ENCODE results near the gene FAM168B.

The FAM168B gene

DNA sequence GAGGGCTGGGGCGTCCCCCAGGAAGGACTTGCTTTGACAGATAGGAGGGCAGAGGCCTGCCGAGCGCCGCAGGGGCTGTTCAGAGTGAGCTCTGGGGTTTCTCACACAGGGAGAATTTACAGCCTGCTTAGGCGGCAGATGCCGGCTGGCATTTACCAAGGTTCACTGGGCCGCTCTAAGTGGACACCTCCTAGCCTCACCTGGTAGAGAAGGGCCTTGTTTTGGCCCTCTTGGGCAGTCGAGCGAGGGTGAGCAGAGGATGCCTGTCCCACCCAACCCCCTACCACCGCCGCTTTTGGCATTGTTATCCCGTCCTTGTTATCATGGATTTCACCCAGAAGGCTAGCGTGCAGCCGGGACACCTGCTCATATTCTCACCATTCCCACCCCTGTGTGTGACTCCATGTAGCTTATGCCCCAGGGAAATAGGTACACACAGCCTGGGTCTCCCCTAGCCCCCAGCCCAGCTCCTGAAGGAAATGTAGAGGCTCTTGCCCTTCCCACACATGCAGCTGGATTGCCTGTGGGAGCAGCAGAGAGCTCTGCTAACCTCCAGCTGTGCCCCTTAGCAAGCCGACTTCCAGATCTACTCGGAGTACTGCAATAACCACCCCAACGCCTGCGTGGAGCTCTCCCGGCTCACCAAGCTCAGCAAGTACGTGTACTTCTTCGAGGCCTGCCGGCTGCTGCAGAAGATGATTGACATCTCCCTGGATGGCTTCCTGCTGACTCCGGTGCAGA is 52.4 kb downstream of the FAM168B start:
- Histone ChIP-seq H3K4me1 (ENCODE audit: control insufficient read depth, insufficient read depth, low read length, poor library complexity, severe bottlenecking) (peaks cover 25% of the 10 kb centered on the region), H3K9me3 (ENCODE audit: control insufficient read depth, low read length) (no peaks in the 10 kb centered on the region), H3K4me3 (ENCODE audit: insufficient read depth, low read depth, low read length, poor library complexity, severe bottlenecking) (peak overlapping the region; percentile 51), H3K27ac (ENCODE audit: insufficient read depth, low read length, poor library complexity, severe bottlenecking) (no peak overlapping the region), H3K27me3 (replicated peaks; ENCODE audit: control insufficient read depth, insufficient read depth, low read length, poor library complexity, severe bottlenecking) (no peaks in the 10 kb centered on the region), H3K36me3 (ENCODE audit: control insufficient read depth, insufficient read depth, low read length) (no peaks in the 10 kb centered on the region)
- no peak for DNase-seq

DNA sequence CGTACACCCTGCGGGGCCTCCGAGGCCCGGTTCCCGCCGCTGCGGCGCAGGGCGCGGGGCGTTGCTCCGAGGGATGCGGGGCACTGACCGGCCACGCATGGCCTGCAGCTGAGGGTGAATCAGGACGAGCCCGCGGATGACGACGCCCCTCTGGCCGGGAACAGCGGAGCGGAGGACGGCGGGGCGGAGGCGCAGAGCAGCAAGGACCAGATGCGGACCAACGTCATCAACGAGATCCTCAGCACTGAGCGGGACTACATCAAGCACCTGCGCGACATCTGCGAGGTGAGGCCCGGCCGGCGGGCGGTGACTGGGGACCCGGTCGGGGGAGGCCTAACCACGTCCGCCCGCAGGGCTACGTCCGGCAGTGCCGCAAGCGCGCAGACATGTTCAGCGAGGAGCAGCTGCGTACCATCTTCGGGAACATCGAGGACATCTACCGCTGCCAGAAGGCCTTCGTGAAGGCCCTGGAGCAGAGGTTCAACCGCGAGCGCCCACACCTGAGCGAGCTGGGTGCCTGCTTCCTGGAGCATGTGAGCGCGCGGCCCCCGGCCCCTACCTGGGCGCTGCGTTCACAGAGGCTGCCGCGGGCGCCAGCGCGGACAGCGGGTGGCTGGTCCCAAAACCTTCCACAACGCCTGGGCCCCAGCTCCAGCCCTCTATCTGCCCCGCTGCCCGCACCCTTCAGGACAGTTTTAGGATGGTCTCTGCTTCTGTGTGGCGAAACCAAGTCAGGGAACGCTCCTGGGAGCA is 53.2 kb downstream of the FAM168B start:
- peaks cover 3% of the 10 kb centered on the region for H3K27me3 ChIP-seq (replicated peaks; ENCODE audit: control insufficient read depth, insufficient read depth, low read length, poor library complexity, severe bottlenecking)
- peak overlapping the region; percentile 51 for H3K4me3 ChIP-seq (ENCODE audit: insufficient read depth, low read depth, low read length, poor library complexity, severe bottlenecking)
- DNase-seq: no peak

DNA sequence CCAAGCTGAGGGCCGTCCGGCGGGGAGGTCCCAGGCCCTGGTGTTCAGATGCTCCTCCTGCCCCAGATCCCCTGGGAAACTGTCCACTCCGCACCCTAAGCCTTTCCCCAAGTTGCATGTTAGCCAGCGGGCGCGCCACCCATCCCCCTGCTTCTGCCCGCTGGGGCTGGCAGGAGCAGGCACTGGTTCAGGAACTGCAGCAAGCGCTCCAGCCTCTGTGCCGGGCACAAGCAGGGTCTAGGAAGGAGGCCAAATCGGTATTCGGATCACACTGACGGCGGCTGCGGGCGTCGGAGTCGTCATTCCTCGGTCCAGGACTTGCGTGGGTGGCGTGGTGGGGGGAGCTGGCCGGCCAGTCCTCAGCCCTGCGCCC is 53.7 kb downstream of the FAM168B start:
- Histone ChIP-seq H3K4me3 (ENCODE audit: insufficient read depth, low read depth, low read length, poor library complexity, severe bottlenecking) (peak overlapping the region; percentile 51), H3K4me1 (ENCODE audit: control insufficient read depth, insufficient read depth, low read length, poor library complexity, severe bottlenecking) (peaks cover 25% of the 10 kb centered on the region), H3K27me3 (replicated peaks; ENCODE audit: control insufficient read depth, insufficient read depth, low read length, poor library complexity, severe bottlenecking) (peaks cover 3% of the 10 kb centered on the region), H3K27ac (ENCODE audit: insufficient read depth, low read length, poor library complexity, severe bottlenecking) (no peak overlapping the region), H3K36me3 (ENCODE audit: control insufficient read depth, insufficient read depth, low read length) (no peaks in the 10 kb centered on the region), H3K9me3 (ENCODE audit: control insufficient read depth, low read length) (no peaks in the 10 kb centered on the region)
- no peak for DNase-seq

More for the DNA sequence above, 53.2 kb downstream of the FAM168B start:
- H3K9me3 ChIP-seq (ENCODE audit: control insufficient read depth, low read length): no peaks in the 10 kb centered on the region
- H3K27ac ChIP-seq (ENCODE audit: insufficient read depth, low read length, poor library complexity, severe bottlenecking): no peak overlapping the region
- H3K4me1 ChIP-seq (ENCODE audit: control insufficient read depth, insufficient read depth, low read length, poor library complexity, severe bottlenecking): peaks cover 25% of the 10 kb centered on the region
- H3K36me3 ChIP-seq (ENCODE audit: control insufficient read depth, insufficient read depth, low read length): no peaks in the 10 kb centered on the region

DNA sequence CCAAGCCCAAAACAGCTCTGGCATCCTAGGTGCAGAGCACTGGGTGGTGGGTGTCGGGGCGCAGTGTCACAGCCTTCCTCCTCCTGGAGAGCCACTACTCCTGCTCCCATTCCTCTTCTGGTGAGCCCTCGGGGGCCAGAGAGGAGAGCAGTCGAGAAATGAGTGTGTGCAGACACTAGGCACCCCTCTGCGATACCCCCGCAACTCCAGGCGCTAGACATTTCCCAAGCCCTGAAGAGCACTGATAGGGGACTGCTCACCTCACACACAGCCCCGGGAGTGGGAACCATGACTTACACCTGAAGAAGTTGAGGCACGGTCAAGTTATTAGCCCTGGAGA is 54.2 kb downstream of the FAM168B start:
- Histone ChIP-seq H3K4me1 (ENCODE audit: control insufficient read depth, insufficient read depth, low read length, poor library complexity, severe bottlenecking) (peaks cover 25% of the 10 kb centered on the region), H3K36me3 (ENCODE audit: control insufficient read depth, insufficient read depth, low read length) (no peaks in the 10 kb centered on the region), H3K9me3 (ENCODE audit: control insufficient read depth, low read length) (no peaks in the 10 kb centered on the region), H3K27me3 (replicated peaks; ENCODE audit: control insufficient read depth, insufficient read depth, low read length, poor library complexity, severe bottlenecking) (peaks cover 4% of the 10 kb centered on the region), H3K27ac (ENCODE audit: insufficient read depth, low read length, poor library complexity, severe bottlenecking) (no peak overlapping the region), H3K4me3 (ENCODE audit: insufficient read depth, low read depth, low read length, poor library complexity, severe bottlenecking) (no peak overlapping the region)
- DNase-seq: no peak

DNA sequence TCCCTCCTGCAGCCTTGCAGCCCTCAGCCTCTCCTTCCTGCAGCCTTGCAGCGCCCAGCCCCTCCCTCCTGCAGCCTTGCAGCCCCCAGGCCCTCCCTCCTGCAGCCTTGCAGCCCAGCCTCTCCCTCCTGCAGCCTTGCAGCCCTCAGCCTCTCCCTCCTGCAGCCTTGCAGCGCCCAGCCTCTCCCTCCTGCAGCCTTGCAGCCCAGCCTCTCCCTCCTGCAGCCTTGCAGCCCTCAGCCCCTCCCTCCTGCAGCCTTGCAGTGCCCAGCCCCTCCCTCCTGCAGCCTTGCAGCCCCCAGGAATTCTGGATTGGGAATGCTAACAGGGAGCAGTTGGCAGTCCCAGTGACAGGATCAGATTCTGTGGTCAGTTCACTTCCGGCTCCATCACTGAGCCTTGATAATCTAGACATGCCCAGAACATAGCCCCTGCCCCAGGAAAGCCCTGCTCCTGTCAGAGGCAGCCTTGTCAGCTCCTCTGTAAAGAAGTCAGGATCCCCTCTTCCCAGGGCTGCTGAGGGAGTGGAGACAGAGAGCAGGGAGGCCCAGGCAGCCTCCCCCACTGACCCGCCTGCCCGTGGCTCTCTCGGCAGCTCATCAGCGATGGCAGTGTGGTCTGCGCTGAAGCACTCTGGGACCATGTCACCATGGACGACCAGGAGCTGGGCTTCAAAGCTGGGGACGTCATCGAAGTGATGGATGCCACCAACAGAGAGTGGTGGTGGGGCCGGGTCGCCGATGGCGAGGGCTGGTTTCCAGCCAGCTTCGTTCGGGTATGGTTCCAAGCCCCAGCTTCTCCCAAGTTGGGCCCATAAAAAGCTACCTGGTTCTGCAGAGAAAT is 54.8 kb downstream of the FAM168B start:
- Histone ChIP-seq H3K4me1 (ENCODE audit: control insufficient read depth, insufficient read depth, low read length, poor library complexity, severe bottlenecking) (peaks cover 25% of the 10 kb centered on the region), H3K9me3 (ENCODE audit: control insufficient read depth, low read length) (no peaks in the 10 kb centered on the region), H3K27ac (ENCODE audit: insufficient read depth, low read length, poor library complexity, severe bottlenecking) (no peak overlapping the region), H3K27me3 (replicated peaks; ENCODE audit: control insufficient read depth, insufficient read depth, low read length, poor library complexity, severe bottlenecking) (peaks cover 6% of the 10 kb centered on the region), H3K4me3 (ENCODE audit: insufficient read depth, low read depth, low read length, poor library complexity, severe bottlenecking) (no peak overlapping the region), H3K36me3 (ENCODE audit: control insufficient read depth, insufficient read depth, low read length) (no peaks in the 10 kb centered on the region)
- no peak for DNase-seq

DNA sequence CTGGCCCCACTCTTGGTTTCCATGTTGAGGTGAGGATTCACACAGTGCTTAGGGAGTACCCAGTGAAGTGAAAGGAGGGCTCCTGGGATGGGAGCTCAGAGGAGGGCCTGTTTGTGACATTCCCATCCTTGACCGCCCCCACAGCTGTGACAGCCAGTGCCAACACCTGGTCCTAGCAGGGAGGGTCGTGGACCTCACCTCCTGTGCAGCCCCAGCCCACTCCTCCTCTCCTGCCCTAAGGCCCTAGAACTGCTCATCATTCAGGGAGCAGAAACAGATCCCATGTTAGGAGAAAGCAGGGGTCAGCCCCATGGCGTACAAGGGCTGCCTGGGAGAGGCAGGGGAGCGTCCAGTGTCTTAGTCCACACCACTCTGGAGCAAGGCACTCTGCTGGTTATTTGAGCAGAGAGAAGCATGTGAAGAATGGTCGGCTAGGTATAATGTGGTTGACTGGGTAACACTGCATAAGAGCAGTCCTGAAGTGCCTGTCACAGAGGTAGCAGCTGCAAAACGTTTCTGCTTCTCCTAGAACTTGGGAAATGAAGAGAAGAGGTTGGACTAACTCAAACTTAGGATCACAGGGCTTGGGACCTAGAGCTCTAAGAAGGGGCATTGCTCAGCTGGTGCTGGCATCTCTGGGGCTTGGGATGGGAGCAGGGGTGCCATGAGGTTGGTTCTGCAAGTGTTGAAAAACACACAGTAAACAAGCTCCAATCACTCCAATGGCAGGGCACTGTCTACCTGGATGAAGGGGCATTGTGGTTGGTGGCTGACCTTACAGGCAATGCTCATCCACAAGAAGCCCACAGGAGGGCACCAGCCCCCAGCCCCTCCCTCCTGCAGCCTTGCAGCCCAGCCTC is 55.6 kb downstream of the FAM168B start:
- DNase-seq: no peak
- Histone ChIP-seq H3K36me3 (ENCODE audit: control insufficient read depth, insufficient read depth, low read length) (no peaks in the 10 kb centered on the region), H3K27me3 (replicated peaks; ENCODE audit: control insufficient read depth, insufficient read depth, low read length, poor library complexity, severe bottlenecking) (peaks cover 6% of the 10 kb centered on the region)

DNA sequence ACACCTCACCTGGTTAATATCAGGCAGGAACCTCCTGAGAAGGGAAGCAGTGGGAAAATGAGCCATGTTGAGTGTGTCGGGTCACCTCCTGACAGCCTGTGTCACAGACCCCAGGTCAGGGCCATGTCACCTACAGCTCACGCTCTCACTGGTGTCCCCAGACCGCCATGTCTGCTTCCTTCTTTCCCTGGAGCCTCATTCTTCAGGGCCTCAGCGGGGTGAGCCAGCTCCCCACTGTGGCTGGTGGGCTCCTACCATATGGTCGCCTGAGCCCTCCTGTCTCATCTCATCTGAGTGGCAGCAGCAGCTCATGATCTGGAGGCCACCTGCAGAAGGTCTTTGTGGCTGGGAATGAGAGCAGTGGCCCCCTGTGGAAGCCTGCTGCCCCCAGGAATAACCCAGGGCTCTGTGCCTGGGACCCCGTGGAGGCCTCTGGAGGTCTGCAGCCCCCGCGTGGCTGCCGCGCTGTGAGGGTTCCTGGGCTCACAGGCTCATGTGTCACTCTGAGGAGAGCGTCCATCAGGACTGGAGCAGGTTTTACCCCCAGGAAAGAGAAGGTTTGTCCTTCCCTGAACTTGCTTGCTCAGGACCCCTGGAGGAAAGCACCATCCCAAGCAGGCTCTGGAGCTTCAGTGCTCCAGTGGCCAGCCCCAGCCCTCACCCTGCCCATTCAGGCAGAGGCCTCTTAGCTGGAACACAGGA is 56.4 kb downstream of the FAM168B start:
- peaks cover 6% of the 10 kb centered on the region for H3K27me3 ChIP-seq (replicated peaks; ENCODE audit: control insufficient read depth, insufficient read depth, low read length, poor library complexity, severe bottlenecking)
- peaks cover 23% of the 10 kb centered on the region for H3K4me1 ChIP-seq (ENCODE audit: control insufficient read depth, insufficient read depth, low read length, poor library complexity, severe bottlenecking)
- no peaks in the 10 kb centered on the region for H3K36me3 ChIP-seq (ENCODE audit: control insufficient read depth, insufficient read depth, low read length)
- DNase-seq: no peak
- H3K9me3 ChIP-seq (ENCODE audit: control insufficient read depth, low read length): no peaks in the 10 kb centered on the region
- no peak overlapping the region for H3K4me3 ChIP-seq (ENCODE audit: insufficient read depth, low read depth, low read length, poor library complexity, severe bottlenecking)
- H3K27ac ChIP-seq (ENCODE audit: insufficient read depth, low read length, poor library complexity, severe bottlenecking): no peak overlapping the region

More for the DNA sequence above, 55.6 kb downstream of the FAM168B start:
- Histone ChIP-seq H3K27ac (ENCODE audit: insufficient read depth, low read length, poor library complexity, severe bottlenecking) (no peak overlapping the region), H3K4me1 (ENCODE audit: control insufficient read depth, insufficient read depth, low read length, poor library complexity, severe bottlenecking) (peaks cover 25% of the 10 kb centered on the region), H3K9me3 (ENCODE audit: control insufficient read depth, low read length) (no peaks in the 10 kb centered on the region), H3K4me3 (ENCODE audit: insufficient read depth, low read depth, low read length, poor library complexity, severe bottlenecking) (no peak overlapping the region)

DNA sequence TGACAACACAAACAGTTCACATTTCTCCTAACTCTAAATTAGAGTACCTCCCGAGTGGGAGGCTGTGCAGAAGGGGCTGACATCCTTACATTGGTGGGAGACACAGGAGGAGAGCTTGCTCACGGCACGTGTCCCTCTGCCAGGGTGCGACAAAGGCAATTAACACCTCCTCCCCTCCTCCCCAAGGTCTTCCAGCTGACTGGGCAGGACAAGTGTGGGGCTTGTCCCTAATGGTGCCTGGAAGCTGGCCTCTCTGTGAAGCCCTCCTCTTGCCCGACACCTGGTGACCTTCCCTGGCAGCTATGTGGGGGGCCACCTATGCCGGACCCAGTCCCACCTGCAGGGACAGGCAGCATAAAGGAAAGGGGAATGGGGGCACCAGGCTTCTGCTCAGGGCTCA is 57.0 kb downstream of the FAM168B start:
- Histone ChIP-seq H3K4me1 (ENCODE audit: control insufficient read depth, insufficient read depth, low read length, poor library complexity, severe bottlenecking) (peaks cover 17% of the 10 kb centered on the region), H3K27me3 (replicated peaks; ENCODE audit: control insufficient read depth, insufficient read depth, low read length, poor library complexity, severe bottlenecking) (peaks cover 6% of the 10 kb centered on the region), H3K9me3 (ENCODE audit: control insufficient read depth, low read length) (no peaks in the 10 kb centered on the region), H3K36me3 (ENCODE audit: control insufficient read depth, insufficient read depth, low read length) (no peaks in the 10 kb centered on the region), H3K27ac (ENCODE audit: insufficient read depth, low read length, poor library complexity, severe bottlenecking) (no peak overlapping the region), H3K4me3 (ENCODE audit: insufficient read depth, low read depth, low read length, poor library complexity, severe bottlenecking) (no peak overlapping the region)
- no peak for DNase-seq

DNA sequence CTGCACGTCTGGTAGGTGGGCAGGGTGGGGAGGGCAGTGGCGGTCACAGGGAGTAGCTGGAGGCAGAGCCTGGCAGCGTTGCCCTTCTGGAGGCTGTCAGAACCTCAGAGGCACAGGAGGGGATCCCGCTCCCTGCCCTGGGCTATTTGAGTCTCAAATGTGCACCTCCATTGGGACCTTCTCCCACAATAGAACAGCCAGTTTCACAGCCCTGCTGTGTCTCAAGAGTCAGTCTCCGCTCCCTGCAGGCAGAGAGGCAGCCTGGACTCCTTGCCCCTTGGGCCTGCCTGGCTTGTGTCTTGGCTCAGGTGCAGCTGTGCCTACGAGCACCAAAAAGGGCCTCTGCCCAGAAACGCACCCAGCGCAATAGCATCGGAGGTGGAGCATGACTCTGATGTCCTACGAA is 57.4 kb downstream of the FAM168B start:
- Histone ChIP-seq H3K36me3 (ENCODE audit: control insufficient read depth, insufficient read depth, low read length) (no peaks in the 10 kb centered on the region), H3K4me1 (ENCODE audit: control insufficient read depth, insufficient read depth, low read length, poor library complexity, severe bottlenecking) (peaks cover 13% of the 10 kb centered on the region), H3K4me3 (ENCODE audit: insufficient read depth, low read depth, low read length, poor library complexity, severe bottlenecking) (no peak overlapping the region), H3K9me3 (ENCODE audit: control insufficient read depth, low read length) (no peaks in the 10 kb centered on the region), H3K27ac (ENCODE audit: insufficient read depth, low read length, poor library complexity, severe bottlenecking) (no peak overlapping the region), H3K27me3 (replicated peaks; ENCODE audit: control insufficient read depth, insufficient read depth, low read length, poor library complexity, severe bottlenecking) (peaks cover 6% of the 10 kb centered on the region)
- no peak for DNase-seq

All from effector memory CD4-positive, alpha-beta T cell (primary cell).